ENCODE results near the gene TDRD7.

Gene TDRD7

DNA sequence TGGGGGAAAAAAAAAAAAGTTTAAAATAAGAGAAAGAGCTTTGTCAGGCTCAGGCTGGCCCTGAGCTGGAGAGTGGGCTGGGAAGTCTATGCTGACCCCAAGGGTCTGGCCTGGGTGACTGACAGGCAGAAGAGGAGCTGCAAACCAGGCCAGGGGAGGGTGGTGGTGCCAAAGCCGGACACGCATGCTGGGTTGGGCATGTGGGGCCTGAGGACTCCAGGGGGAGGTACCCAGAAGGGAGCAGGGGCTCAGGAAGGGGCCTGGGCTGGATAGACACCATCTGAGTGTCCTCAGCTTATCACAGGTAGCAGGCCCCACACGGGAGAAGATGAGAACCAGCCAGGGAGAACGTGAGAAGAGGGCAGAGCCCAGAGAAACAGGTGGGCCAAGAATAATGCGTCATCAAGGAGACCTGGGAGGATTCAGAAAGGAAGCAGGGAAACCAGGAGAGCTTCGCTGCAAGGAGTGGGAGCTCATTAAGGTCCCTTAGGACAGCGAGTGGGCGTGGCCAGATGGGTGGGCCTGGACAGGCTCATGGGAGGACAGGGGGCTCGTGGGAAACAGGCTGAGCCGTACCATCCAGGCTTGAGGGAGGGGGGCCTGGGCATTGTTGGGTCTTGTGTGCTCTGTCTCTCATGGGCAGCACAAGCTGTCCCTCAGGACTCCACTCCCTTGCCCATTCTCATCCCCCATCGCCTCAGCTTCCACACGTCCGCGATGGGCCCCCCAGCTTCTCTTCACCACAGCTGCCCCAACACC is 105.6 kb downstream of the TDRD7 start:
- Histone ChIP-seq H3K36me3 (ENCODE audit: control insufficient read depth, insufficient read depth, low read length) (no peaks in the 10 kb centered on the region), H3K9me3 (ENCODE audit: control insufficient read depth, low read length) (no peaks in the 10 kb centered on the region), H3K9ac (no peak overlapping the region), H3K4me3 (ENCODE audit: low read depth, low read length) (no peak overlapping the region), H2AFZ (no peak overlapping the region), H3K27me3 (ENCODE audit: control insufficient read depth, insufficient read depth, low read length) (no peaks in the 10 kb centered on the region), H3K27ac (no peak overlapping the region), H3K4me2 (ENCODE audit: low read length) (no peak overlapping the region), H3K4me1 (no peaks in the 10 kb centered on the region), H3K79me2 (no peaks in the 10 kb centered on the region)
- TF ChIP-seq, protein P1, sequence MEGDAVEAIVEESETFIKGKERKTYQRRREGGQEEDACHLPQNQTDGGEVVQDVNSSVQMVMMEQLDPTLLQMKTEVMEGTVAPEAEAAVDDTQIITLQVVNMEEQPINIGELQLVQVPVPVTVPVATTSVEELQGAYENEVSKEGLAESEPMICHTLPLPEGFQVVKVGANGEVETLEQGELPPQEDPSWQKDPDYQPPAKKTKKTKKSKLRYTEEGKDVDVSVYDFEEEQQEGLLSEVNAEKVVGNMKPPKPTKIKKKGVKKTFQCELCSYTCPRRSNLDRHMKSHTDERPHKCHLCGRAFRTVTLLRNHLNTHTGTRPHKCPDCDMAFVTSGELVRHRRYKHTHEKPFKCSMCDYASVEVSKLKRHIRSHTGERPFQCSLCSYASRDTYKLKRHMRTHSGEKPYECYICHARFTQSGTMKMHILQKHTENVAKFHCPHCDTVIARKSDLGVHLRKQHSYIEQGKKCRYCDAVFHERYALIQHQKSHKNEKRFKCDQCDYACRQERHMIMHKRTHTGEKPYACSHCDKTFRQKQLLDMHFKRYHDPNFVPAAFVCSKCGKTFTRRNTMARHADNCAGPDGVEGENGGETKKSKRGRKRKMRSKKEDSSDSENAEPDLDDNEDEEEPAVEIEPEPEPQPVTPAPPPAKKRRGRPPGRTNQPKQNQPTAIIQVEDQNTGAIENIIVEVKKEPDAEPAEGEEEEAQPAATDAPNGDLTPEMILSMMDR (IDR thresholded peaks at IDR 0.05): no peak

DNA sequence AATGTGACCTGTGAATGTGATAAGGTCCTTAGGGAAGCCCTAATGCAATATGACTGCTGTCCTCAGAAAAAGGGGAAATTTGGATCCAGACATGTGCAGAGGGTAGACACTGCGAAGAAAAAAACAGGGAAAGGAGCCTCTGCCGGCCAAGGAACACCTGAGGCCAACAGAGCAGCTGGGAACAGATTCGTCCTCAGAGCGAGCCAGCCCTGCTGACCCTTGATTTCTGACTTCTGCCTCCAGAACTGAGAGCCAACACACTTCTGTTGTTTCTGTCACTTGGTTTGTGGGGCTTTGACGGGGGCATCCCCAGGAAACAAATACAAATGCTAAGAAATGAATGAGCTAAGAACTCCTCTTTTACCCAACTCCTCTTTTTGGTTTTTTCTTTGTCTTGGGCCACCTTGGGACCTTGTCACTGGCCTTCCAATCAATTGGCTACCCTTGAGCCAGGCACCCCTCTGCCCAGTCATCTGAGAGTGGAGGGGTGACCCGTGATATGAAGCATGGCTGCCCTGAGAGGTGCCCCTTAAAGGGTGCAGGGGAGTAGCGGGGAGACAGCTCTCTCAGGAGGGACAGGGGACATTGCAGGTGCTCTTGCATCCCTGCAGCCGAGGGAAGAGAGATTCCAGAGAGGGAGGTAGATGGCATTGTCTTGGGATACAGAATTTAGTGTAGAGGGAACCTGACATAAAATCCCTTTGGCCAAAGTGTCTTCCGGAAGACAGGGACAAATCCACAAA is 106.4 kb downstream of the TDRD7 start:
- Histone ChIP-seq H3K9ac (no peak overlapping the region), H3K79me2 (no peaks in the 10 kb centered on the region), H3K27ac (no peak overlapping the region), H3K27me3 (ENCODE audit: control insufficient read depth, insufficient read depth, low read length) (no peaks in the 10 kb centered on the region), H2AFZ (no peak overlapping the region), H3K4me3 (ENCODE audit: low read depth, low read length) (no peak overlapping the region), H3K4me2 (ENCODE audit: low read length) (no peak overlapping the region), H3K36me3 (ENCODE audit: control insufficient read depth, insufficient read depth, low read length) (no peaks in the 10 kb centered on the region), H3K4me1 (no peaks in the 10 kb centered on the region), H3K9me3 (ENCODE audit: control insufficient read depth, low read length) (no peaks in the 10 kb centered on the region)
- TF ChIP-seq, protein P1 (IDR thresholded peaks at IDR 0.05): no peak

DNA sequence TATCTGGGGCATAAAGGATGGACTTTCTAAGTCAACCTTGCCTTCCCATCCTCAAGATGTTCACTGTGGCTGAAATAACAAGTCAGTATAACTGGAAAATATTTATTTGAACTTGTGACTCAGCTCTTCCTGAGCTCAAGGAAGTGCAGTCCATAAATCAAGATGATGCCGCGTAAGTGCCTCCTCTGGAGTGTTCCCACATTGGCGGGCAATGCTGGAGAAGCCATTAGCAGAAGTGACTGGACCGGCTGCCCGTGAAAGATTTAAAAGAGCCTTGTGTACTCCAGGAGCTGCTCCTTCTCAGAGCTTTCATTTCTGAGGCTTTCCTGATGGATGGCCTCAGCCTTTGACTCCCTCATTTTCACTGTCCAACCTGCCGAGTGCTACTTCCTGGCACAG is 107.0 kb downstream of the TDRD7 start:
- TF ChIP-seq, protein P1 (IDR thresholded peaks at IDR 0.05): no peak
- Histone ChIP-seq H3K27me3 (ENCODE audit: control insufficient read depth, insufficient read depth, low read length) (no peaks in the 10 kb centered on the region), H3K36me3 (ENCODE audit: control insufficient read depth, insufficient read depth, low read length) (no peaks in the 10 kb centered on the region), H3K9ac (no peak overlapping the region), H3K79me2 (no peaks in the 10 kb centered on the region), H2AFZ (no peak overlapping the region), H3K4me1 (no peaks in the 10 kb centered on the region), H3K9me3 (ENCODE audit: control insufficient read depth, low read length) (no peaks in the 10 kb centered on the region), H3K27ac (no peak overlapping the region), H3K4me2 (ENCODE audit: low read length) (no peak overlapping the region), H3K4me3 (ENCODE audit: low read depth, low read length) (no peak overlapping the region)

DNA sequence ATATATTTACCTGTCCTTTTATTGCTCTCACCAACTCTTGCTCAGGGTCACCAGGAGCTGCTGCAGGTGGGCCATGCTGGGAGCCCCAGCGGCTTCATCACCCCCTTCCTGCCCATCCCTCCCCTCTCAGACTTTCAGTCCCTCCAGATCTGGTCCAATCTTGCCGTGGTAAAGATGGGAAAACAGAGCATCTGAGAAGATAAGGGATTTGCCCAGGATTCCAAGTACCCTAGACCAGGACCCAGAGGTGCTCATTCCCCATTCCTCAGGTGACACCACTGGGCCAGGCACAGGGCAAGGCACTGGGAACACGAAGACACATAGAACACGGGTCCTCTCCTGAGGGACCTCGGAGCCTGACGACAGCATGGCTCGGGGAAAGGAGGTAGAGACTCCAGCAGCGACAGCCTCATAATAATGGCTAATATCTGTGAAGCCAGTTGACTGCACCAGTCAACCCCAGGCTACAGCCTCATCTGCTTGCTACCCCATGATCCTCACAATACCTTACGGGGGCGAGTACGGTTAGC is 107.6 kb downstream of the TDRD7 start:
- H3K4me3 ChIP-seq (ENCODE audit: low read depth, low read length): no peak overlapping the region

More for the DNA sequence above, 107.6 kb downstream of the TDRD7 start:
- no peaks in the 10 kb centered on the region for H3K4me1 ChIP-seq
- H3K36me3 ChIP-seq (ENCODE audit: control insufficient read depth, insufficient read depth, low read length): no peaks in the 10 kb centered on the region
- no peak overlapping the region for H3K27ac ChIP-seq
- H2AFZ ChIP-seq: no peak overlapping the region
- H3K79me2 ChIP-seq: no peaks in the 10 kb centered on the region
- no peaks in the 10 kb centered on the region for H3K27me3 ChIP-seq (ENCODE audit: control insufficient read depth, insufficient read depth, low read length)
- no peak overlapping the region for H3K9ac ChIP-seq
- H3K9me3 ChIP-seq (ENCODE audit: control insufficient read depth, low read length): no peaks in the 10 kb centered on the region
- H3K4me2 ChIP-seq (ENCODE audit: low read length): no peak overlapping the region
- TF ChIP-seq, protein P1 (IDR thresholded peaks at IDR 0.05): no peak

Measured in parathyroid adenoma (tissue), 2 donors.